ENCODE results near the gene PKD2. TPM values are rescaled to one million over a fixed set of nuclear protein-coding genes. Genes with fewer than 3 reads are reported as not detected.

The PKD2 gene
- total and polyA plus RNA-seq, 2 of the 4 experiments (the other 2 are of a cell fraction) = 43.8 to 51.3 TPM

GRCh38 chr4:87977521-87978278, 29.7 kb upstream of the PKD2 start:
- Histone ChIP-seq H2BK5ac (ENCODE audit: low read depth, low read length, poor library complexity, severe bottlenecking) (no peak overlapping the region), H3K27ac (ENCODE audit: insufficient read depth, low read length) (no peak overlapping the region), H2AK9ac (replicated peaks; ENCODE audit: low read depth, low read length, poor library complexity) (no peak overlapping the region), H3K18ac (ENCODE audit: low read depth, low read length) (no peak overlapping the region), H3K36me3 (ENCODE audit: control insufficient read depth, insufficient read depth, low read length) (no peaks in the 10 kb centered on the region), H2AK5ac (ENCODE audit: low read depth, low read length) (no peak overlapping the region), H3K27me3 (ENCODE audit: control insufficient read depth, insufficient read depth, low read length) (peaks cover 7% of the 10 kb centered on the region), H4K8ac (ENCODE audit: low read depth in 2 of 2, low read length in 2 of 2) (no peak overlapping the region), H2BK15ac (ENCODE audit: low read depth, low read length) (no peak overlapping the region), H3K4me1 (ENCODE audit: control insufficient read depth, insufficient read depth, low read length) (no peaks in the 10 kb centered on the region), H4K91ac (ENCODE audit: insufficient read depth, low read depth, low read length) (no peak overlapping the region), H3K9ac (ENCODE audit: low read depth, low read length) (no peak overlapping the region), H3K4me2 (ENCODE audit: low read depth, low read length) (no peak overlapping the region), H3K79me1 (ENCODE audit: low read depth in 1 of 2, low read length in 2 of 2) (no peaks in the 10 kb centered on the region), H3K4ac (ENCODE audit: low read depth, low read length) (no peak overlapping the region), H3K9me3 (ENCODE audit: control insufficient read depth, insufficient read depth, low read length) (no peaks in the 10 kb centered on the region), H2BK20ac (ENCODE audit: low read depth, low read length) (no peak overlapping the region), H4K5ac (ENCODE audit: low read depth, low read length) (no peak overlapping the region), H3K23ac (ENCODE audit: low read depth, low read length) (no peak overlapping the region), H3K4me3 (ENCODE audit: insufficient read depth, low read depth, low read length) (no peak overlapping the region), H3K14ac (replicated peaks; ENCODE audit: low read depth, low read length) (no peak overlapping the region), H2AFZ (replicated peaks; ENCODE audit: low read length, poor library complexity) (no peak overlapping the region), H3K56ac (ENCODE audit: extremely low read depth, insufficient read depth, low read length) (no peak overlapping the region), H3K9me1 (ENCODE audit: insufficient read depth, low read length) (no peaks in the 10 kb centered on the region), H2BK120ac (ENCODE audit: low read depth, low read length) (no peak overlapping the region), H4K20me1 (ENCODE audit: insufficient read depth, low read length) (no peaks in the 10 kb centered on the region)
- DNase-seq (no peak), ATAC-seq (ENCODE audit: low read depth) (no peak)
- BruUV-seq (replicated peaks) = no TSS peak
- WGBS, 2 experiments (ENCODE audit: extremely low coverage in 2 of 2, insufficient read length in 1 of 2) = 88% methylated on average over 3 of the region's 5 CpGs; no CpG with 5 or more reads in 1 of the 2 experiments
- POLR2A ChIA-PET (ENCODE audit: unreplicated experiment) = no interaction called here
- dilution Hi-C loops (cut with HindIII; ENCODE audit: low sequenced_read_pairs, unreplicated experiment) = no loop called here
- TF ChIP-seq CEBPB (IDR thresholded peaks at IDR 0.05; ENCODE audit: low read depth, low read length) (no peak), MAZ (IDR thresholded peaks at IDR 0.05; ENCODE audit: borderline replicate concordance, low read depth, low read length) (no peak), CHD1 (IDR thresholded peaks at IDR 0.05; ENCODE audit: low read depth, low read length) (no peak), CTCF (conservative IDR thresholded peaks at IDR 0.05; ENCODE audit: low read depth, low read length) (no peak), SMC3 (IDR thresholded peaks at IDR 0.05; ENCODE audit: low read depth, low read length) (no peak), MAFK (IDR thresholded peaks at IDR 0.05; ENCODE audit: low read depth, low read length) (no peak), FOS (IDR thresholded peaks at IDR 0.05; ENCODE audit: low read depth, low read length) (no peak), POLR2A (IDR thresholded peaks at IDR 0.05; ENCODE audit: low read depth, low read length) (no peak), RCOR1 (IDR thresholded peaks at IDR 0.05; ENCODE audit: insufficient replicate concordance, low read length) (no peak), RAD21 (IDR thresholded peaks at IDR 0.05; ENCODE audit: low read length) (no peak), USF2 (IDR thresholded peaks at IDR 0.05; ENCODE audit: low read depth, low read length) (no peak)
- CTCF ChIA-PET = interaction anchor here (0.7 to 0.9 kb wide), 3 partner anchors 8 to 234 kb away, joined by 3 to 6 read pairs (median 3); no protein-coding TSS in a partner anchor
- intact Hi-C loops (cut with micrococcal nuclease) = no loop called here
- in situ Hi-C loops (cut with MboI; ENCODE audit: low sequenced_read_pairs) = loop anchor here (10.0 kb wide), 1 partner anchor 123 kb away; no protein-coding TSS in a partner anchor

Measured in IMR-90 (cell line).